Measurements from ENCODE around the gene P4HB. TPM values are rescaled to one million over a fixed set of nuclear protein-coding genes. Genes with fewer than 3 reads are reported as not detected.

Gene P4HB
- polyA plus RNA-seq, 1 of the 3 experiments (the other 2 are of a cell fraction), result 165 TPM

- H3K9ac ChIP-seq, result no peak overlapping the region
- H4K20me1 ChIP-seq (ENCODE audit: insufficient read depth), result no peaks in the 10 kb centered on the region
- H3K4me2 ChIP-seq, result no peak overlapping the region
- H3K27ac ChIP-seq (ENCODE audit: low read depth in 2 of 2, low read length in 1 of 2), result no peak overlapping the region
- H3K27me3 ChIP-seq (ENCODE audit: insufficient read depth), result peaks cover 80% of the 10 kb centered on the region
- DNase-seq, result no peak
- 58% methylated on average over 9 of the region's 9 CpGs for WGBS (ENCODE audit: low lambda C conversion rate)
- TF ChIP-seq TCF12 (IDR thresholded peaks at IDR 0.05) (no peak), YY1 (IDR thresholded peaks at IDR 0.05; ENCODE audit: low read depth) (no peak), SMC3 (IDR thresholded peaks at IDR 0.05; ENCODE audit: low read depth, low read length) (no peak), POLR2AphosphoS5 (IDR thresholded peaks at IDR 0.05; ENCODE audit: low read depth, low read length) (no peak), MXI1 (IDR thresholded peaks at IDR 0.05; ENCODE audit: low read depth, low read length) (no peak), FOXJ3 (CRISPR knock-in tag; IDR thresholded peaks at IDR 0.05) (no peak), RFX5 (IDR thresholded peaks at IDR 0.05; ENCODE audit: low read length) (no peak), GATA2 (CRISPR knock-in tag; IDR thresholded peaks at IDR 0.05) (no peak), MAX (IDR thresholded peaks at IDR 0.05; ENCODE audit: low read depth) (no peak), JUND (IDR thresholded peaks at IDR 0.05) (no peak), TEAD4 (IDR thresholded peaks at IDR 0.05; ENCODE audit: borderline replicate concordance, insufficient read depth) (no peak), FOSL2 (IDR thresholded peaks at IDR 0.05; ENCODE audit: borderline replicate concordance, low read depth) (no peak), FOXM1 (IDR thresholded peaks at IDR 0.05; ENCODE audit: low read depth) (no peak), CHD2 (IDR thresholded peaks at IDR 0.05; ENCODE audit: low read length, partially characterized antibody) (no peak), RCOR1 (IDR thresholded peaks at IDR 0.05; ENCODE audit: low read length) (no peak)
- TF ChIP-seq, protein P1, sequence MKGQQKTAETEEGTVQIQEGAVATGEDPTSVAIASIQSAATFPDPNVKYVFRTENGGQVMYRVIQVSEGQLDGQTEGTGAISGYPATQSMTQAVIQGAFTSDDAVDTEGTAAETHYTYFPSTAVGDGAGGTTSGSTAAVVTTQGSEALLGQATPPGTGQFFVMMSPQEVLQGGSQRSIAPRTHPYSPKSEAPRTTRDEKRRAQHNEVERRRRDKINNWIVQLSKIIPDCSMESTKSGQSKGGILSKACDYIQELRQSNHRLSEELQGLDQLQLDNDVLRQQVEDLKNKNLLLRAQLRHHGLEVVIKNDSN (IDR thresholded peaks at IDR 0.05; ENCODE audit: borderline replicate concordance, low read depth), result no peak
- TF ChIP-seq, protein P2, sequence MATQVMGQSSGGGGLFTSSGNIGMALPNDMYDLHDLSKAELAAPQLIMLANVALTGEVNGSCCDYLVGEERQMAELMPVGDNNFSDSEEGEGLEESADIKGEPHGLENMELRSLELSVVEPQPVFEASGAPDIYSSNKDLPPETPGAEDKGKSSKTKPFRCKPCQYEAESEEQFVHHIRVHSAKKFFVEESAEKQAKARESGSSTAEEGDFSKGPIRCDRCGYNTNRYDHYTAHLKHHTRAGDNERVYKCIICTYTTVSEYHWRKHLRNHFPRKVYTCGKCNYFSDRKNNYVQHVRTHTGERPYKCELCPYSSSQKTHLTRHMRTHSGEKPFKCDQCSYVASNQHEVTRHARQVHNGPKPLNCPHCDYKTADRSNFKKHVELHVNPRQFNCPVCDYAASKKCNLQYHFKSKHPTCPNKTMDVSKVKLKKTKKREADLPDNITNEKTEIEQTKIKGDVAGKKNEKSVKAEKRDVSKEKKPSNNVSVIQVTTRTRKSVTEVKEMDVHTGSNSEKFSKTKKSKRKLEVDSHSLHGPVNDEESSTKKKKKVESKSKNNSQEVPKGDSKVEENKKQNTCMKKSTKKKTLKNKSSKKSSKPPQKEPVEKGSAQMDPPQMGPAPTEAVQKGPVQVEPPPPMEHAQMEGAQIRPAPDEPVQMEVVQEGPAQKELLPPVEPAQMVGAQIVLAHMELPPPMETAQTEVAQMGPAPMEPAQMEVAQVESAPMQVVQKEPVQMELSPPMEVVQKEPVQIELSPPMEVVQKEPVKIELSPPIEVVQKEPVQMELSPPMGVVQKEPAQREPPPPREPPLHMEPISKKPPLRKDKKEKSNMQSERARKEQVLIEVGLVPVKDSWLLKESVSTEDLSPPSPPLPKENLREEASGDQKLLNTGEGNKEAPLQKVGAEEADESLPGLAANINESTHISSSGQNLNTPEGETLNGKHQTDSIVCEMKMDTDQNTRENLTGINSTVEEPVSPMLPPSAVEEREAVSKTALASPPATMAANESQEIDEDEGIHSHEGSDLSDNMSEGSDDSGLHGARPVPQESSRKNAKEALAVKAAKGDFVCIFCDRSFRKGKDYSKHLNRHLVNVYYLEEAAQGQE (IDR thresholded peaks at IDR 0.05; ENCODE audit: low read depth, low read length), result no peak
- no peaks in the 10 kb centered on the region for H3F3A ChIP-seq (replicated peaks; ENCODE audit: insufficient read depth)
- H3K4me1 ChIP-seq (ENCODE audit: control insufficient read depth in 1 of 2, insufficient read depth in 2 of 2, low read depth in 1 of 2, low read length in 1 of 2), result peaks cover 0 to 5% of the 10 kb centered on the region in 2 experiments; a peak in 1 of 4 replicates
- H3K79me2 ChIP-seq (ENCODE audit: insufficient read depth), result no peaks in the 10 kb centered on the region
- H3K36me3 ChIP-seq (replicated peaks in 1 of 2; ENCODE audit: control insufficient read depth in 1 of 2, insufficient read depth in 2 of 2, low read length in 1 of 2), result no peaks in the 10 kb centered on the region
- POLR2A ChIA-PET, result no interaction called here
- H2AFZ ChIP-seq (ENCODE audit: low read depth), result no peak overlapping the region
- no peak overlapping the region for H3K4me3 ChIP-seq (ENCODE audit: low read depth in 2 of 2, low read length in 1 of 2)
- CTCF ChIA-PET, result no interaction called here
- 0 out of 2 replicates have a peak, but pooled peaks cover 3% of the 10 kb centered on the region for H3K9me3 ChIP-seq
- no peaks in the 10 kb centered on the region for H3K9me2 ChIP-seq
Observed at GRCh38 chr17:81802048-81802758, 58.1 kb downstream of the P4HB start.

Data from SK-N-SH (cell line).